NCI-H748 (cell line): ENCODE data around the gene OTOF.

ENCODE experiments used
- DNase-seq: peaks from one replicate; lab custom pipeline; 2025; ENCODE audit not compliant: unreplicated experiment; lab: John Stamatoyannopoulos, UW

Gene OTOF

GRCh38 chr2:26421961-26422360 lies 56.0 kb downstream of the OTOF start:
- no peak for DNase-seq

- DNase-seq = no peak
Observed at GRCh38 chr2:26414311-26414710, 63.6 kb downstream of the OTOF start.

GRCh38 chr2:26412091-26412673 lies 65.7 kb downstream of the OTOF start:
- no peak for DNase-seq

GRCh38 chr2:26411419-26411818 lies 66.5 kb downstream of the OTOF start:
- DNase-seq = no peak

- DNase-seq = no peak
Observed at GRCh38 chr2:26410764-26411243, 67.1 kb downstream of the OTOF start.

- no peak for DNase-seq
Observed at GRCh38 chr2:26409785-26410184, 68.1 kb downstream of the OTOF start.

GRCh38 chr2:26407526-26407925 lies 70.4 kb downstream of the OTOF start:
- DNase-seq = no peak
